Ectodermal cell (in vitro differentiated cells): ENCODE results near the gene FAM53A.

Experiments
- H3K27ac ChIP-seq: 2 replicates; pipeline ENCODE4 v1.7.0; 2013; ENCODE audit warnings: mild to moderate bottlenecking, low read depth, low read length; ENCODE audit not compliant: insufficient read depth, poor library complexity, severe bottlenecking
- H3K27me3 ChIP-seq: 2 replicates; pipeline ENCODE4 v1.7.0; 2013; ENCODE audit warnings: mild to moderate bottlenecking, low read length; ENCODE audit not compliant: insufficient read depth, control insufficient read depth, poor library complexity, severe bottlenecking
- H3K36me3 ChIP-seq: one replicate; pipeline ENCODE4 v1.7.0; 2013; ENCODE audit warnings: low read length; ENCODE audit not compliant: control insufficient read depth, insufficient read depth
- H3K4me1 ChIP-seq: one replicate; pipeline ENCODE4 v1.7.0; 2013; ENCODE audit warnings: low read length; ENCODE audit not compliant: control insufficient read depth, insufficient read depth
- H3K4me3 ChIP-seq: 2 replicates; pipeline ENCODE4 v1.7.0; 2013; ENCODE audit warnings: low read depth, low read length, control low read depth; ENCODE audit not compliant: insufficient read depth
- H3K9me3 ChIP-seq: 2 replicates; pipeline ENCODE4 v1.7.0; 2013; ENCODE audit warnings: mild to moderate bottlenecking, low read length, moderate library complexity; ENCODE audit not compliant: control insufficient read depth
- WGBS, 2 experiments: methylation state at CpG; one replicate each; pipeline ENCODE4 v1.1.7; 2013; ENCODE audit warnings: missing lambda C conversion rate in 2 of 2; 5-methylcytosine and 5-hydroxymethylcytosine counted together

The FAM53A gene

DNA sequence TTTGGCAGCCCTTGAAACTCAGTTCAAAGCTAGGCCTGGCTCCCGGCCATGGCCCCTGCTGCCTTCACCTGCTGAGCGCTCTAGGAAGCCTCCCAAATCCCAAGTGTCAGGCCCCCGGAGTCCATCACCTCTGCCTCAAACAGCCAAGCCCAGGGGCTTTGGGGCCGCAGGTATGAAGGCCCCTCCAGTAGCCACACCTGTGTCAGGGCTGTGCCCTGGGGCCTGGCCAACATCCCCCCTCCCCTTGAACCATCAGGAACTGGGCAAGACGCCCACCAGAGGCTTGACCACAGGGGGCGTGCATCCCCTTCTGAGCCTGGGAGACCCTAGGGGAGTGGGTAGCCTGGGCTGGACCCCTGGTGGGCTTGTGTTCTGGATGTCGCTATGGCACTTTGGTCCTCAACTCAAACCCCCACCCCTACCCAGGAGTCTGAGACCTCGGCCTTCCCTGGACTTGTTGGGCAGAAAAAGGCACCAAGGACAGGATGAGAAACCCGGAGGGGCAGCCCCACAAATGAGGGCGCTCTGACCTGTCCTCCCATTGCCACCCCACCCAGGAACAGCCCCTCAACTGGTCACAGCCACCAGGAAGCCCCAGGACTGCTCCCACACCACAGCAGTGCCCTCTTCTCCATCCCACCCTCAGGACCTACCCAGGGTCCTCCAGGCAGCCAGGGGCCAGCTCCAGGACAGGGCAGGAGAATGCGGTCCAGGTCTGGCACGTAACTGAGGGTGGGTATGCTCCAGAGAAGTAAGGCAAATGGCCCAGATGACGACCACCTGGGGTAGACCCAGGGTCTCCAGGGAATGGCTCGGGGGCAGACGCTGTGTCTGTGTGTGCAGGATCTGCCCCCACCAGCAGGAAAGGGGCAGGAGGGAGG lies 32.2 kb upstream of the FAM53A start:
- Histone ChIP-seq H3K4me1 (peaks cover 9% of the 10 kb centered on the region), H3K36me3 (no peaks in the 10 kb centered on the region), H3K4me3 (no peak overlapping the region), H3K27ac (no peak overlapping the region), H3K9me3 (no peaks in the 10 kb centered on the region), H3K27me3 (no peaks in the 10 kb centered on the region)
- 90 to 93% methylated on average over 15 of the region's 15 CpGs for WGBS, 2 experiments

GRCh38 chr4:1715002-1715758 lies 31.1 kb upstream of the FAM53A start:
- H3K9me3 ChIP-seq = no peaks in the 10 kb centered on the region
- no peaks in the 10 kb centered on the region for H3K27me3 ChIP-seq
- H3K27ac ChIP-seq = no peak overlapping the region
- 90 to 93% methylated on average over 16 of the region's 16 CpGs for WGBS, 2 experiments
- peaks cover 8% of the 10 kb centered on the region for H3K4me1 ChIP-seq
- no peaks in the 10 kb centered on the region for H3K36me3 ChIP-seq
- no peak overlapping the region for H3K4me3 ChIP-seq

GRCh38 chr4:1714303-1715001 lies 30.3 kb upstream of the FAM53A start:
- H3K36me3 ChIP-seq = no peaks in the 10 kb centered on the region
- no peak overlapping the region for H3K4me3 ChIP-seq
- no peak overlapping the region for H3K27ac ChIP-seq
- H3K4me1 ChIP-seq = peaks cover under 1% of the 10 kb centered on the region
- WGBS, 2 experiments = 84 to 87% methylated on average over 9 of the region's 9 CpGs
- H3K27me3 ChIP-seq = no peaks in the 10 kb centered on the region
- H3K9me3 ChIP-seq = no peaks in the 10 kb centered on the region

DNA sequence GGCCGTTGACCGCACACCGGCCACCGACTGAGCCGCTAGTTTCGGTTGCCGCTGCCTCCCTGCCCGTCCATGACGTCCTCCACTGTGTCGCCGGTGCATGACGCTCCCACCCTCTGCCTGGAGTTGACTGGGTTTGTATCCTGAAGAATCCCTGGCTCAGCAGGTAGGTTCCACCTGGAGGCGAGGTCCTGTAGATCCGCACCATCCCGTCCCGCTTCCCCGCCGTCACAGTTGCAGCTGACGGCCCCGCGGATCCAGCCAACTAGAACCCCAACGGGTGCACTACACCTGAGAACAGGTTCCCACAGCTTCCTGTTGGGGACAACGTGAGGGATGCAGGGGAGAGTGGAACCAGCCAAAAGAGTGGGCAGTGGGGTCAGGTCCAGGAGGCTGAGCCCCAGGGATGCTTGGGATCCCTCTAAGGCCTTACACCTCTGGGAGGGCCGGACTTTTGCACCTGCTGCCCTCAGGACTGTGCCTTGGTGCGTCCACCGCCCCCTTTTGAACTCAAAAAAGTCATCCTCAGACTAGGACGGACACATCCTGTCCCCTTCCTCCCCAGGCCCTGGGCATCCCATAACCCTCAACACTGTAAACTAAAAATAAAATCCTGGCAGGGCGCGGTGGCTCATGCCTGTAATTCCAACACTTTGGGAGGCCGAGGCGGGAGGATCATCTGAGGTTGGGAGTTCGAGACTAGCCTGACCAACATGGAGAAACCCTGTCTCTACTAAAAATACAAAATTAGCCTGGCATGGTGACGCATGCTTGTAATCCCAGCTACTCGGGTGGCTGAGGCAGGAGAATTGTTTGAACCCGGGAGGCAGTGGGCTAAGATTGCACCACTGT lies 29.1 kb upstream of the FAM53A start:
- peak overlapping the region; percentile 91 for H3K27ac ChIP-seq
- no peaks in the 10 kb centered on the region for H3K4me1 ChIP-seq
- H3K4me3 ChIP-seq = peak overlapping the region; percentile 86
- WGBS, 2 experiments = 33 to 36% methylated on average over 35 of the region's 35 CpGs
- no peaks in the 10 kb centered on the region for H3K36me3 ChIP-seq
- no peaks in the 10 kb centered on the region for H3K9me3 ChIP-seq
- no peaks in the 10 kb centered on the region for H3K27me3 ChIP-seq

- Histone ChIP-seq H3K4me3 (peak within 1 kb of the TSS; percentile 86), H3K9me3 (no peaks in the 10 kb centered on the region), H3K27ac (peak within 1 kb of the TSS; percentile 91), H3K4me1 (no peaks in the 10 kb centered on the region), H3K27me3 (no peaks in the 10 kb centered on the region), H3K36me3 (no peaks in the 10 kb centered on the region)
- WGBS, 2 experiments = 0% methylated on average over 98 of the region's 98 CpGs
Measured at GRCh38 chr4:1712216-1713002, 28.3 kb upstream of the FAM53A start, which contains the start of gene SLBP. TSS of gene SLBP (minus strand) at chr4:1712319. CDS start at chr4:1712188, 131 bp downstream.

- H3K27ac ChIP-seq = peak overlapping the region; percentile 91
- H3K4me1 ChIP-seq = no peaks in the 10 kb centered on the region
- H3K4me3 ChIP-seq = peak overlapping the region; percentile 86
- H3K36me3 ChIP-seq = no peaks in the 10 kb centered on the region
- WGBS, 2 experiments = 0% methylated on average over 85 of the region's 85 CpGs
- no peaks in the 10 kb centered on the region for H3K27me3 ChIP-seq
- H3K9me3 ChIP-seq = no peaks in the 10 kb centered on the region
Measured at GRCh38 chr4:1711571-1712215, 27.6 kb upstream of the FAM53A start.

DNA sequence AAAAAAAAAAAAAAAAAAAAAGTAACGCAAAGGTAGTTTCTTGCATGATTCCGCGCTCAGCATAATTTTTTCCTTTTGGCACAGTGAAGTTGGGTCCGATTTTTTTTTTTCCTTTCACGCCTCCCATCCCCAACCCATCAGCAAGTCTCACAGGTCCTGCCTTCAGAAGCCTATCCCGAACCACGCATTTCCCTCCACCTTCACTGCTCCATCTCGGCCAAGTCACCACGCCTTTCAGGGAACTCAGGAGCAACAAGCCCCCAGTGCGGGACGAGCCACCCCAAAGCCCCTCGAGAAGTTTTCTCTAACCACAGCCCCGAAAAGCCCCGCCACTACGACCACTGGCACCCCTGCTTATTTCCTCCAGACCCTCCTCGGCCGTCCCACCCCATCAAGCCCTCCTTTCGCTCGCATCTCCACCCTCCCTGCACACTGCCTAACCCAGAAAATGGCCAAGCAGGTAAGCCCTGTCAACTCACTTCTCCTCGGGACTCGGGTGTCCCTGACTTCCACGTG lies 27.0 kb upstream of the FAM53A start:
- Histone ChIP-seq H3K27me3 (no peaks in the 10 kb centered on the region), H3K4me1 (no peaks in the 10 kb centered on the region), H3K4me3 (peak overlapping the region; percentile 86), H3K36me3 (peaks cover 6% of the 10 kb centered on the region), H3K9me3 (no peaks in the 10 kb centered on the region), H3K27ac (no peak overlapping the region)
- WGBS, 2 experiments = 26% methylated on average over 22 of the region's 22 CpGs

GRCh38 chr4:1708581-1708980 lies 24.5 kb upstream of the FAM53A start:
- no peaks in the 10 kb centered on the region for H3K9me3 ChIP-seq
- no peak overlapping the region for H3K4me3 ChIP-seq
- WGBS, 2 experiments = 86 to 93% methylated on average over 1 of the region's 1 CpG
- H3K4me1 ChIP-seq = no peaks in the 10 kb centered on the region
- H3K36me3 ChIP-seq = peaks cover 10% of the 10 kb centered on the region
- H3K27ac ChIP-seq = no peak overlapping the region
- H3K27me3 ChIP-seq = no peaks in the 10 kb centered on the region
